ENCODE measurements around the gene CDHR3.

The CDHR3 gene

GRCh38 chr7:106063024-106063423, 100.0 kb downstream of the CDHR3 start:
- Histone ChIP-seq H3K4me3 (ENCODE audit: low read length) (no peak overlapping the region), H2AFZ (ENCODE audit: low read depth, low read length) (no peak overlapping the region), H3K9me3 (ENCODE audit: low read length) (peaks cover 8% of the 10 kb centered on the region), H3K4me1 (ENCODE audit: insufficient read depth, low read length) (peaks cover 39% of the 10 kb centered on the region), H3K27me3 (ENCODE audit: insufficient read depth, low read length) (no peaks in the 10 kb centered on the region), H3K36me3 (ENCODE audit: insufficient read depth, low read length) (no peaks in the 10 kb centered on the region)

GRCh38 chr7:106063692-106064091, 100.6 kb downstream of the CDHR3 start:
- Histone ChIP-seq H3K36me3 (ENCODE audit: insufficient read depth, low read length) (no peaks in the 10 kb centered on the region), H3K9me3 (ENCODE audit: low read length) (peaks cover 8% of the 10 kb centered on the region), H3K27me3 (ENCODE audit: insufficient read depth, low read length) (no peaks in the 10 kb centered on the region), H2AFZ (ENCODE audit: low read depth, low read length) (no peak overlapping the region), H3K4me3 (ENCODE audit: low read length) (no peak overlapping the region), H3K4me1 (ENCODE audit: insufficient read depth, low read length) (peaks cover 32% of the 10 kb centered on the region)

- no peak overlapping the region for H3K4me3 ChIP-seq (ENCODE audit: low read length)
- H3K36me3 ChIP-seq (ENCODE audit: insufficient read depth, low read length), result no peaks in the 10 kb centered on the region
- H2AFZ ChIP-seq (ENCODE audit: low read depth, low read length), result no peak overlapping the region
- peaks cover 8% of the 10 kb centered on the region for H3K9me3 ChIP-seq (ENCODE audit: low read length)
- H3K27me3 ChIP-seq (ENCODE audit: insufficient read depth, low read length), result no peaks in the 10 kb centered on the region
- peaks cover 28% of the 10 kb centered on the region for H3K4me1 ChIP-seq (ENCODE audit: insufficient read depth, low read length)
Measured at GRCh38 chr7:106064316-106064715, 101.3 kb downstream of the CDHR3 start.

- peak overlapping the region; percentile 46 for H2AFZ ChIP-seq (ENCODE audit: low read depth, low read length)
- no peaks in the 10 kb centered on the region for H3K36me3 ChIP-seq (ENCODE audit: insufficient read depth, low read length)
- H3K27me3 ChIP-seq (ENCODE audit: insufficient read depth, low read length), result no peaks in the 10 kb centered on the region
- no peak overlapping the region for H3K4me3 ChIP-seq (ENCODE audit: low read length)
- peaks cover 28% of the 10 kb centered on the region for H3K4me1 ChIP-seq (ENCODE audit: insufficient read depth, low read length)
- H3K9me3 ChIP-seq (ENCODE audit: low read length), result peaks cover 8% of the 10 kb centered on the region
Measured at GRCh38 chr7:106064771-106065574, 101.9 kb downstream of the CDHR3 start.

- Histone ChIP-seq H2AFZ (ENCODE audit: low read depth, low read length) (peak overlapping the region; percentile 46), H3K27me3 (ENCODE audit: insufficient read depth, low read length) (no peaks in the 10 kb centered on the region), H3K9me3 (ENCODE audit: low read length) (peaks cover 3% of the 10 kb centered on the region), H3K4me1 (ENCODE audit: insufficient read depth, low read length) (peaks cover 28% of the 10 kb centered on the region), H3K36me3 (ENCODE audit: insufficient read depth, low read length) (no peaks in the 10 kb centered on the region), H3K4me3 (ENCODE audit: low read length) (no peak overlapping the region)
Measured at GRCh38 chr7:106065575-106066500, 102.8 kb downstream of the CDHR3 start.

GRCh38 chr7:106067678-106068077, 104.6 kb downstream of the CDHR3 start:
- Histone ChIP-seq H3K4me1 (ENCODE audit: insufficient read depth, low read length) (peaks cover 28% of the 10 kb centered on the region), H3K27me3 (ENCODE audit: insufficient read depth, low read length) (no peaks in the 10 kb centered on the region), H3K36me3 (ENCODE audit: insufficient read depth, low read length) (no peaks in the 10 kb centered on the region), H2AFZ (ENCODE audit: low read depth, low read length) (no peak overlapping the region), H3K9me3 (ENCODE audit: low read length) (no peaks in the 10 kb centered on the region), H3K4me3 (ENCODE audit: low read length) (no peak overlapping the region)

GRCh38 chr7:106068538-106068961, 105.5 kb downstream of the CDHR3 start:
- peaks cover 20% of the 10 kb centered on the region for H3K4me1 ChIP-seq (ENCODE audit: insufficient read depth, low read length)
- no peak overlapping the region for H2AFZ ChIP-seq (ENCODE audit: low read depth, low read length)
- no peaks in the 10 kb centered on the region for H3K36me3 ChIP-seq (ENCODE audit: insufficient read depth, low read length)
- H3K27me3 ChIP-seq (ENCODE audit: insufficient read depth, low read length), result no peaks in the 10 kb centered on the region
- H3K4me3 ChIP-seq (ENCODE audit: low read length), result no peak overlapping the region
- no peaks in the 10 kb centered on the region for H3K9me3 ChIP-seq (ENCODE audit: low read length)

GRCh38 chr7:106068986-106069385, 105.9 kb downstream of the CDHR3 start:
- H2AFZ ChIP-seq (ENCODE audit: low read depth, low read length), result no peak overlapping the region
- no peaks in the 10 kb centered on the region for H3K36me3 ChIP-seq (ENCODE audit: insufficient read depth, low read length)
- no peaks in the 10 kb centered on the region for H3K9me3 ChIP-seq (ENCODE audit: low read length)
- no peak overlapping the region for H3K4me3 ChIP-seq (ENCODE audit: low read length)
- peaks cover 20% of the 10 kb centered on the region for H3K4me1 ChIP-seq (ENCODE audit: insufficient read depth, low read length)
- H3K27me3 ChIP-seq (ENCODE audit: insufficient read depth, low read length), result no peaks in the 10 kb centered on the region

- Histone ChIP-seq H3K9me3 (ENCODE audit: low read length) (no peaks in the 10 kb centered on the region), H2AFZ (ENCODE audit: low read depth, low read length) (no peak overlapping the region), H3K4me3 (ENCODE audit: low read length) (no peak overlapping the region), H3K27me3 (ENCODE audit: insufficient read depth, low read length) (no peaks in the 10 kb centered on the region), H3K36me3 (ENCODE audit: insufficient read depth, low read length) (no peaks in the 10 kb centered on the region), H3K4me1 (ENCODE audit: insufficient read depth, low read length) (peaks cover 17% of the 10 kb centered on the region)
Measured at GRCh38 chr7:106069471-106070200, 106.6 kb downstream of the CDHR3 start.

GRCh38 chr7:106070201-106070551, 107.1 kb downstream of the CDHR3 start:
- Histone ChIP-seq H2AFZ (ENCODE audit: low read depth, low read length) (no peak overlapping the region), H3K9me3 (ENCODE audit: low read length) (no peaks in the 10 kb centered on the region), H3K4me1 (ENCODE audit: insufficient read depth, low read length) (peaks cover 11% of the 10 kb centered on the region)

GRCh38 chr7:106070567-106071254, 107.6 kb downstream of the CDHR3 start:
- H3K9me3 ChIP-seq (ENCODE audit: low read length), result no peaks in the 10 kb centered on the region
- H2AFZ ChIP-seq (ENCODE audit: low read depth, low read length), result no peak overlapping the region
- H3K27me3 ChIP-seq (ENCODE audit: insufficient read depth, low read length), result no peaks in the 10 kb centered on the region
- H3K36me3 ChIP-seq (ENCODE audit: insufficient read depth, low read length), result no peaks in the 10 kb centered on the region
- H3K4me1 ChIP-seq (ENCODE audit: insufficient read depth, low read length), result peaks cover 6% of the 10 kb centered on the region
- H3K4me3 ChIP-seq (ENCODE audit: low read length), result no peak overlapping the region

More at GRCh38 chr7:106070201-106070551, 107.1 kb downstream of the CDHR3 start:
- no peaks in the 10 kb centered on the region for H3K27me3 ChIP-seq (ENCODE audit: insufficient read depth, low read length)
- no peaks in the 10 kb centered on the region for H3K36me3 ChIP-seq (ENCODE audit: insufficient read depth, low read length)
- no peak overlapping the region for H3K4me3 ChIP-seq (ENCODE audit: low read length)

GRCh38 chr7:106071356-106071998, 108.4 kb downstream of the CDHR3 start:
- H2AFZ ChIP-seq (ENCODE audit: low read depth, low read length), result no peak overlapping the region
- H3K4me1 ChIP-seq (ENCODE audit: insufficient read depth, low read length), result peaks cover 4% of the 10 kb centered on the region
- H3K27me3 ChIP-seq (ENCODE audit: insufficient read depth, low read length), result no peaks in the 10 kb centered on the region
- H3K4me3 ChIP-seq (ENCODE audit: low read length), result no peak overlapping the region
- no peaks in the 10 kb centered on the region for H3K36me3 ChIP-seq (ENCODE audit: insufficient read depth, low read length)
- H3K9me3 ChIP-seq (ENCODE audit: low read length), result no peaks in the 10 kb centered on the region
